H9 (cell line): Measurements from ENCODE around the gene ALAS1. TPM values are rescaled to one million over a fixed set of nuclear protein-coding genes. Genes with fewer than 3 reads are reported as not detected.

ENCODE experiments used
- DNase-seq: peaks from one replicate; pipeline ENCODE4 v3.0.0-alpha.2; 2017
- H2AFZ ChIP-seq: one replicate; pipeline ENCODE4 v1.6.1; 2013; ENCODE audit warnings: mild to moderate bottlenecking, low read length, control low read depth, moderate library complexity
- H2AK5ac ChIP-seq: 2 replicates; pipeline ENCODE4 v1.6.1; 2013; ENCODE audit warnings: low read length, control low read depth, mixed read lengths; ENCODE audit not compliant: insufficient read length
- H2BK120ac ChIP-seq: one replicate; pipeline ENCODE4 v1.6.1; 2013; ENCODE audit warnings: low read depth, mild to moderate bottlenecking, low read length, control low read depth, inconsistent platforms; ENCODE audit not compliant: poor library complexity, severe bottlenecking
- H2BK12ac ChIP-seq: 2 replicates; pipeline ENCODE4 v1.6.1; 2013; ENCODE audit warnings: low read length, control low read depth, mixed read lengths, low read depth; ENCODE audit not compliant: insufficient read length
- H2BK15ac ChIP-seq: 2 replicates; pipeline ENCODE4 v1.6.1; 2013; ENCODE audit warnings: low read depth, low read length, control low read depth
- H2BK20ac ChIP-seq: one replicate; pipeline ENCODE4 v1.6.1; 2013; ENCODE audit warnings: low read depth, mild to moderate bottlenecking, low read length, control low read depth, inconsistent platforms; ENCODE audit not compliant: poor library complexity, severe bottlenecking
- H2BK5ac ChIP-seq: 2 replicates; pipeline ENCODE4 v1.6.1; 2013; ENCODE audit warnings: low read length, control low read depth, mixed read lengths; ENCODE audit not compliant: insufficient read length
- H3K14ac ChIP-seq: 2 replicates; pipeline ENCODE4 v1.6.1; 2013; ENCODE audit warnings: low read length, control low read depth; ENCODE audit not compliant: insufficient read depth
- H3K18ac ChIP-seq: 2 replicates; pipeline ENCODE4 v1.6.1; 2013; ENCODE audit warnings: low read depth, mild to moderate bottlenecking, mixed read lengths, low read length, control low read depth; ENCODE audit not compliant: insufficient read length
- H3K23ac ChIP-seq: 2 replicates; pipeline ENCODE4 v1.6.1; 2013; ENCODE audit warnings: low read length, control low read depth, mixed read lengths, low read depth; ENCODE audit not compliant: insufficient read length
- H3K23me2 ChIP-seq: 2 replicates; pipeline ENCODE4 v1.6.1; 2013; ENCODE audit warnings: low read depth, mild to moderate bottlenecking, mixed read lengths, low read length, control low read depth; ENCODE audit not compliant: insufficient read length, poor library complexity, severe bottlenecking
- H3K27ac ChIP-seq: 2 replicates; pipeline ENCODE4 v1.5.1; 2013; ENCODE audit warnings: low read length, control low read depth, mixed read lengths, low read depth; ENCODE audit not compliant: insufficient read length
- H3K27me3 ChIP-seq: 2 replicates; pipeline ENCODE4 v1.6.1; 2013; ENCODE audit warnings: low read length, control low read depth, inconsistent platforms; ENCODE audit not compliant: insufficient read depth
- H3K4ac ChIP-seq: 2 replicates; pipeline ENCODE4 v1.6.1; 2013; ENCODE audit warnings: low read depth, mild to moderate bottlenecking, control low read depth, inconsistent platforms, low read length, moderate library complexity
- H3K4me1 ChIP-seq: 2 replicates; pipeline ENCODE4 v1.6.1; 2013; ENCODE audit warnings: low read length, control low read depth, inconsistent platforms; ENCODE audit not compliant: insufficient read depth
- H3K4me2 ChIP-seq: 2 replicates; pipeline ENCODE4 v1.6.1; 2013; ENCODE audit warnings: low read length, control low read depth, mixed read lengths; ENCODE audit not compliant: insufficient read length, insufficient read depth
- H3K56ac ChIP-seq: 2 replicates; pipeline ENCODE4 v1.6.1; 2013; ENCODE audit warnings: low read depth, mild to moderate bottlenecking, mixed read lengths, low read length, control low read depth; ENCODE audit not compliant: insufficient read length
- H3K79me1 ChIP-seq: 2 replicates; pipeline ENCODE4 v1.6.1; 2013; ENCODE audit warnings: low read depth, mild to moderate bottlenecking, moderate library complexity, low read length, control low read depth, inconsistent platforms; ENCODE audit not compliant: insufficient read depth, poor library complexity, severe bottlenecking
- H3K79me2 ChIP-seq: 2 replicates; pipeline ENCODE4 v1.6.1; 2013; ENCODE audit warnings: low read length, control low read depth, inconsistent platforms; ENCODE audit not compliant: insufficient read depth
- H3K9ac ChIP-seq: 2 replicates; pipeline ENCODE4 v1.6.1; 2013; ENCODE audit warnings: low read length, control low read depth, mixed read lengths; ENCODE audit not compliant: insufficient read length; ENCODE audit errors: extremely low read depth
- H3K9me3 ChIP-seq: one replicate; pipeline ENCODE4 v1.6.1; 2013; ENCODE audit warnings: low read depth, low read length, inconsistent platforms; ENCODE audit not compliant: control insufficient read depth
- H3T11ph ChIP-seq: one replicate; pipeline ENCODE4 v1.6.1; 2013; ENCODE audit warnings: mild to moderate bottlenecking, low read length, control low read depth, inconsistent platforms
- H4K20me1 ChIP-seq: one replicate; pipeline ENCODE4 v1.6.1; 2013; ENCODE audit not compliant: control insufficient read depth, insufficient read length, insufficient read depth
- H4K5ac ChIP-seq: 2 replicates; pipeline ENCODE4 v1.6.1; 2013; ENCODE audit warnings: low read depth, mild to moderate bottlenecking, mixed read lengths, low read length, control low read depth; ENCODE audit not compliant: insufficient read length
- H4K8ac ChIP-seq: replicated peaks from 2 replicates; pipeline ENCODE4 v1.6.1; 2013; ENCODE audit warnings: low read length, control low read depth, mixed read lengths, low read depth; ENCODE audit not compliant: insufficient read length
- H4K91ac ChIP-seq: 2 replicates; pipeline ENCODE4 v1.6.1; 2013; ENCODE audit warnings: low read depth, mild to moderate bottlenecking, moderate library complexity, mixed read lengths, low read length, control low read depth; ENCODE audit not compliant: insufficient read length
- H3K27ac Mint-ChIP-seq, 3 experiments: 2 replicates in 2 of 3; 3 replicates in 1 of 3; pipeline ENCODE4 v1.8.0; 2020 to 2021; ENCODE audit warnings: mixed read lengths in 3 of 3, mild to moderate bottlenecking in 1 of 3, moderate library complexity in 1 of 3
- H3K27me3 Mint-ChIP-seq: 2 replicates; pipeline ENCODE4 v1.8.0; 2021; ENCODE audit warnings: low read depth, mild to moderate bottlenecking, moderate library complexity, mixed read lengths
- H3K36me3 Mint-ChIP-seq, 3 experiments: 2 replicates in 2 of 3; 3 replicates in 1 of 3; pipeline ENCODE4 v1.8.0; 2020 to 2021; ENCODE audit warnings: low read depth in 3 of 3, mixed read lengths in 3 of 3; ENCODE audit not compliant: insufficient read depth in 1 of 3
- H3K4me1 Mint-ChIP-seq, 2 experiments: 2 replicates each; pipeline ENCODE4 v1.8.0; 2020; ENCODE audit warnings: mixed read lengths in 2 of 2
- H3K4me3 Mint-ChIP-seq, 2 experiments: 2 replicates in 1 of 2; 3 replicates in 1 of 2; pipeline ENCODE4 v1.8.0; 2020 to 2021; ENCODE audit warnings: mild to moderate bottlenecking in 2 of 2, mixed read lengths in 2 of 2, moderate library complexity in 1 of 2
- H3K9me3 Mint-ChIP-seq, 2 experiments: 2 replicates in 1 of 2; 3 replicates in 1 of 2; pipeline ENCODE4 v1.8.0; 2020; ENCODE audit warnings: mild to moderate bottlenecking in 2 of 2, mixed read lengths in 2 of 2, moderate library complexity in 1 of 2
- WGBS: extraction: QIAGEN DNeasy Blood & Tissue Kit; methylation state at CpG from one replicate; pipeline ENCODE4 v1.1.7; 2013; ENCODE audit warnings: missing lambda C conversion rate, low lambda C conversion rate, mixed read lengths; ENCODE audit not compliant: insufficient read length; ENCODE audit errors: extremely low coverage; 5-methylcytosine and 5-hydroxymethylcytosine counted together
- total RNA-seq: library from RNA; stranded (reverse); gene quantifications from 2 replicates; pipeline ENCODE4 v1.2.1, GENCODE V29; 2021
- TF ChIP-seq, protein P1 (sequence below): fragments of 200-600 bp; sonication (generic); conservative IDR thresholded peaks from 3 replicates; pipeline ENCODE4 v1.8.0; 2021; ENCODE audit warnings: antibody characterized with exemption, mild to moderate bottlenecking

ALAS1 gene
- total RNA-seq, 1 experiment from 2014 or later: 39.1 TPM

DNA sequence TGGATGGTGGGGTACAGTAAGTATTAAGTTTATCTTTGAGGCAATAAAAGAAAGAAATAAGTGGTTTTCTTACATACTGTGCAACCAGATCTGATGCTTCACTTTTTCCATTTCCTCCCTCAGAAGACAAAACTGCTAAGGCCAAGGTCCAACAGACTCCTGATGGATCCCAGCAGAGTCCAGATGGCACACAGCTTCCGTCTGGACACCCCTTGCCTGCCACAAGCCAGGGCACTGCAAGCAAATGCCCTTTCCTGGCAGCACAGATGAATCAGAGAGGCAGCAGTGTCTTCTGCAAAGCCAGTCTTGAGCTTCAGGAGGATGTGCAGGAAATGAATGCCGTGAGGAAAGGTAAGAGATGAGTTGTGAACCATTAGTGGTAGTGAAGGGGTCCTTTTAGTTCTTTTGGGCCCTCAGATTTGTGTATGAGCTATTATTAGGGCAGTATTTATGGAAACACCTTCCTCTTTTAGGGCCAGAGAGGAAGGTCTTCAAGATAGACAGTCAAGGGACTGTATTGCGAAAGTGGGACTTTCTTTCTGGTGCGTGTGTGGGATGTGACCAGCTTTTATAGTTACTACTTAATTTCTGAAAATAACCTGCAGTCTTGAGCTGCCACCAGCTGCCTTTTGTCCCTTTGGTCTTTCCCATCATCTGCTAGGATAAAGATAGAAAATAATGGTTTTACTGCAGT lies 4.6 kb downstream of the ALAS1 start:
- Histone ChIP-seq H4K5ac (no peak overlapping the region), H2BK5ac (no peak overlapping the region), H2BK20ac (no peak overlapping the region), H3K14ac (no peak overlapping the region), H3K56ac (no peak overlapping the region), H4K91ac (no peak overlapping the region), H2BK15ac (no peak overlapping the region), H3T11ph (no peak overlapping the region), H4K20me1 (no peaks in the 10 kb centered on the region), H2BK12ac (no peak overlapping the region), H3K4me2 (no peak overlapping the region), H3K9me3 (no peaks in the 10 kb centered on the region), H3K27ac (no peak overlapping the region), H3K4me1 (no peaks in the 10 kb centered on the region), H3K23me2 (peaks cover 7% of the 10 kb centered on the region), H2BK120ac (no peak overlapping the region), H3K9ac (no peak overlapping the region), H3K79me2 (no peaks in the 10 kb centered on the region), H3K18ac (no peak overlapping the region), H3K79me1 (no peaks in the 10 kb centered on the region), H2AFZ (no peak overlapping the region), H3K27me3 (no peaks in the 10 kb centered on the region), H2AK5ac (no peak overlapping the region), H3K23ac (no peak overlapping the region), H4K8ac (no peak overlapping the region), H3K4ac (no peak overlapping the region)
- Mint-ChIP-seq H3K4me1 (peaks cover 13 to 14% of the 10 kb centered on the region in 2 experiments), H3K36me3 (peaks cover 38 to 81% (median 76%) of the 10 kb centered on the region in 3 experiments; a peak in 6 of 7 replicates), H3K27ac (peak overlapping the region in 2 of 3 experiments; percentile 30 to 87; a peak in 2 of 7 replicates), H3K27me3 (no peaks in the 10 kb centered on the region), H3K4me3 (no peak overlapping the region), H3K9me3 (no peaks in the 10 kb centered on the region)
- DNase-seq: no peak
- WGBS: no CpG with 5 or more reads among the region's 4 CpGs
- TF ChIP-seq, protein P1, sequence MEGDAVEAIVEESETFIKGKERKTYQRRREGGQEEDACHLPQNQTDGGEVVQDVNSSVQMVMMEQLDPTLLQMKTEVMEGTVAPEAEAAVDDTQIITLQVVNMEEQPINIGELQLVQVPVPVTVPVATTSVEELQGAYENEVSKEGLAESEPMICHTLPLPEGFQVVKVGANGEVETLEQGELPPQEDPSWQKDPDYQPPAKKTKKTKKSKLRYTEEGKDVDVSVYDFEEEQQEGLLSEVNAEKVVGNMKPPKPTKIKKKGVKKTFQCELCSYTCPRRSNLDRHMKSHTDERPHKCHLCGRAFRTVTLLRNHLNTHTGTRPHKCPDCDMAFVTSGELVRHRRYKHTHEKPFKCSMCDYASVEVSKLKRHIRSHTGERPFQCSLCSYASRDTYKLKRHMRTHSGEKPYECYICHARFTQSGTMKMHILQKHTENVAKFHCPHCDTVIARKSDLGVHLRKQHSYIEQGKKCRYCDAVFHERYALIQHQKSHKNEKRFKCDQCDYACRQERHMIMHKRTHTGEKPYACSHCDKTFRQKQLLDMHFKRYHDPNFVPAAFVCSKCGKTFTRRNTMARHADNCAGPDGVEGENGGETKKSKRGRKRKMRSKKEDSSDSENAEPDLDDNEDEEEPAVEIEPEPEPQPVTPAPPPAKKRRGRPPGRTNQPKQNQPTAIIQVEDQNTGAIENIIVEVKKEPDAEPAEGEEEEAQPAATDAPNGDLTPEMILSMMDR: no peak
